Stimulated activated CD8-positive, alpha-beta memory T cell treated with anti-CD3 and anti-CD28 coated beads, Interleukin-12 subunit alpha, Interleukin-12 subunit beta, amount 100 ng/mL, for 24 hours (primary cell): ENCODE measurements around the gene P2RY13.

Experiments used
- DNase-seq: peaks from one replicate; pipeline ENCODE4 v3.0.0-alpha.2; 2020; ENCODE audit errors: extremely low read depth

P2RY13 gene

GRCh38 chr3:151329363-151329762, at the start of gene P2RY13:
Gene P2RY13, minus strand, starts transcription at chr3:151329549. Its CDS starts 21 bp downstream, at chr3:151329528.
- no peak for DNase-seq

DNA sequence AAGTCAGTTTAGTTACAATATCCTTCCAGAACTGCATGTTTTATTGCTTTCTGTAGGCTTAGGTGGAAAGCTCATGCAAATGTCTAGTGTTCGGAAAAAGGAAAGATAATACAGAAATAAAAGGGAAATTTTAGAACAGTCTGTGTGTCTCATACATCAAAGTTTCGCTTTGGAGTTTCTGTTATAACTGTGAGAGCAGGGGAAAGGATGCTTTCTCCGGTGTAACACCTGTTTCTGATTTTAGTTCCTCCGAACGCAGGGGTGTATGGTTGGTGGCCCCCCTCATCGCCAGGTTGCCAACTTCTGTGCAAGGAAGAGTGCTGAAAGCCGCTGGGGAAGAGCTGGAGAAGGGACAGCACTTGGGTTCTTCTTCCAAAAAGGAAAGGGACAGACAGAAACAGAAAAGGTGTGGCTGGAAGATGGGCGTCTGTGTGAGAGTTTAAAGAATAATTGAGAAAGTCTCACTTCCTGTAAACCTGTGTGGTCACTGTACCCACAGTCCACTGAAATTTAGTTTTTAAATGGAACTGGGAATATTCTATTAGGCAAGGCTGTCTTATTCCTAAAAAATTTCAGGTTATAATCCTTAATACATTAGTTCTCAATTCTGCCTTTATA, 48.5 kb upstream of the P2RY13 start:
- DNase-seq = no peak

GRCh38 chr3:151372063-151372820, 42.9 kb upstream of the P2RY13 start:
- no peak for DNase-seq

GRCh38 chr3:151371526-151371925, 42.2 kb upstream of the P2RY13 start:
- DNase-seq = no peak

DNA sequence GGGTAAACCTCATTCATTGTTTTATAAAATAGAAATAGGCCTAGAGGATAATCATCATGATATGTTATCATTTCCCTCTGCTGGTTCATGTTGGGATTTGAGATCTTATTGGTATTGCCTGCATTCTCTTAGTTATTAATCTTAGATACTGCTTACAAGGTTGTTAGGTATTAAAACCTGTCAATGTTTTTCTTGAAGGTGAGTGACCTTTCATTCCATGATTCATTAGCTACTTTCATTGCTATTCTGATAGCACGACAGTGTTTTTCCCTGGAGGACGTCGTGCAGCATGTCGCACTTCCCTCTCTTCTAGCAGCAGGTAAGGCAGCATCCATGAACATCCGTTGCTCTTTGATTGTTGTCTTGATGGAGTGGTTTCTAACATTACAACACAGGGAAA, 38.1 kb upstream of the P2RY13 start:
- DNase-seq = no peak

GRCh38 chr3:151366993-151367392, 37.6 kb upstream of the P2RY13 start:
- no peak for DNase-seq

- DNase-seq = no peak
Measured at GRCh38 chr3:151362751-151363174, 33.4 kb upstream of the P2RY13 start.

- DNase-seq = no peak
Measured at GRCh38 chr3:151357463-151357850, 28.1 kb upstream of the P2RY13 start.

- no peak for DNase-seq
Measured at GRCh38 chr3:151356794-151357462, 27.6 kb upstream of the P2RY13 start.

DNA sequence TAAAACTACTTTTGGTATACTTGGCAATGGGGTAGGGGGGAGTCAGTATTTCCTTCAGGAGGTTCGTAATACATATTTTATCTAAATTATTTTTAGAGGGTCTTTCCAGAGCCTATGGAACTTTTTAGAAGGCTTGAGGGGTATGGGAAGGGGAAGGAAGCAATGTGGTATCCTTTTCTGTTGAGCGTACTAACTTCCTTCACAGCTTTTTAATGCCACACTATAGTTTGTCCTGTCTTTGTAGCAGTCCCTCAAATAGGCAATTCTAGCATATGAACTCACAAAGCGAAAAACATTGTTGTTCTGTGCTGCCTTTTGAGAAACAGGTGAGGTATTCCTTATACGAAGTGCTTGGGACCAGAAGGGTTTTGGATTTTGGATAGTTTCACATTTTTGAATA, 22.3 kb upstream of the P2RY13 start:
- DNase-seq = no peak

GRCh38 chr3:151351219-151351618, 21.9 kb upstream of the P2RY13 start:
- DNase-seq = no peak

- no peak for DNase-seq
Measured at GRCh38 chr3:151350656-151351055, 21.3 kb upstream of the P2RY13 start.

DNA sequence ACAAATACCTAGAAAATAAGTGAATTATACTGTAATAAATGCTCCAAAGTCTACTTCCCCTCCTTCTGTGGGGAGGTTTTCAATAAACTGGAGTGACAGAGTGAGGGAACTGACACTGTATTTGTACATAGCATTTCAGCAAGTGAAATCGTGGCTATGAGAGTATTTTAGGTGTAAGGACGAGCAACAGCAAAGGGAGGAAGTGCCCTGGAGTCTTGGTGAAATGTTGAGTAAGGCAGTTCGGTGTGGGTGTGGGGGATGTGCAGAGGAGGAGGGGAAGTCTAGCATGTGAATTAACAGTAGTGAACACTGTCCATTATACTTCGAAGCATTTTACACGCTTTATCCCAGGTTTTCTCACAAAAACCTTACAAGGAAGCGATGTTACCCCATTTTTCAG, 18.1 kb upstream of the P2RY13 start:
- no peak for DNase-seq

DNA sequence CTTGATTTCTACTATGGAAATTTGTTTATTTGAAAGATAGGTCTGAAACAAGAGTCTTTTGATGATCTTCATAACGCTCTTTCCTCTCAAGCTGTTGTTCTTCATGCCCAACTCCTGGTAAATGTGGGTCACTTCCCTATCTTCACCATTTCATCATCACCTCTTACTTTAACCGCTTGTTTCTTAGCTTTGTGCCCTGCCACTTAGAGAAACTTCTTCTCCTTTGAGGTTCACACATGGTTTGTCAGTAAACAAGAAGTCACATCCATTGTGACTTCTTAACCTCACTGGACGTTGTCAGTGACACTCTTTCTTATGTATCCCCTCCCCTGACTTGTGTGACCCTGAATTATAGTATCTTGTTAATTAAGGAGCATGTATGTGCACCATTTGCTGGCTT, 16.9 kb upstream of the P2RY13 start:
- no peak for DNase-seq

GRCh38 chr3:151345859-151346258, 16.5 kb upstream of the P2RY13 start:
- DNase-seq = no peak

GRCh38 chr3:151331696-151332095, 2.3 kb upstream of the P2RY13 start:
- DNase-seq = no peak

DNA sequence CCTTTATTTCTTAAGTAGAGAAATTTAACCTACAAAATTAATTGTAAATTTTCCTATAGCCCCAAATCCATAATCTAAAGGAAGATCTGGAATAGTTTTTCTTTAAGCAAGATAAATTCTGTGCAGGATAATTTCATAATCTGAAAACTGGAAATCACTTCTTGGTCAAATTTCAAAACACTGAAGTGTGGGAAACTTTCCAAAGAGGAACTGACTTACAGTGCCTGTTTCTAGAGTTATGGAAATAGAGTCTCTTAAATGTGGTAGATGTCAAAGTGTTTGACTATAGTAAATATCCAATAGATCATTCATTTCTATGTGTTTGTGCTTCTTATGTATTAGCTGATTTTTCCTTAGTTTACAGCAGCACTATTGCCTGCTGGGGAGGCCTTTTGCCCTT, 1.6 kb upstream of the P2RY13 start:
- DNase-seq = no peak

DNA sequence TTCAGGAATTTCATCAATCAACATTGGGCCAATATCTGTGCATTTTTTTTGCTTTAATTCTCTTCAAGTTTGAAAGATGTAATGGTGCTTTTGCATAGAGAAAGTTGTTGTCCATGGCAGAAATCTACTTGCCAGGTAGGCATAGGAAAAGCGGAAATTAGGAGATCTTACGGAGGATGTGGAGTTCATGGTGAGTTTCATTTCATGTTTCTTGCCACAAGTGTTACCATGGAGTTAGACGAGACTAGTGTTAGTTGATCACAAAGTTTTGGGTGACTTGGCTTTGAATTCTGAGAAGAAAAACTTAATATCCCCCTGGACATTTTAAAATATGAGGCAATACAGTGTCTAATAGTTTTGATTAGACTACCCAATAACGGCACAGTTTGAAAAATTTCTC, 1.0 kb upstream of the P2RY13 start:
- no peak for DNase-seq

- DNase-seq = no peak
Measured at GRCh38 chr3:151328298-151328995, 902 bp downstream of the P2RY13 start.

DNA sequence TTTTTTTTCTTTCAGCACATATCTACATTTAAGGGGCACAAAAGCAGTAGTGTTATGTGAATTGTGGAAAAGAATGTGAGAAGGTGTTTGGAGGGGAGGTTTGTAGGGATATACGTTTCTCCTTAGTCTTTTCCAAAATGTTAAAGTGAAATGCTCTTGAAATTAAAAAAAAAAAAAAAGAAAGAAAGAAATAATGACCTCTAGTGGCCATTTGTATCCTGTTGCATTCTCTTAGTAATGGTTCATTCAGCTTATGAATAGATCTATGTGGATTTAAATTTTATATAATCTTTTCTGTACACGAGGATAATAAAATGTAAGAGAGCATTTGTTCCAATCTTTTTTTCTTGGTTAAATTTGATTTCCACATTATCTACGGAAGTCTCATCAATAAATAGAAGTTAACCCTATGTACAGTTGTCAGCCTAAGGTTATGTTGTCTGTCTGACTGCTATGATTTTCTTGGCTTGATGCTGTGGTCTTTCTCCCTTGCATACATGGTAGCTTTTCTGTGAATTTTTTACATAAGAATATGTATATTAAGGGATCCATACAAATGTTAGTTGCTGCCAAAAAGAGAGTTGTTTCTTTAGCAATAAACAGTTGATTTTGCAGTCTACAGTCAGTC, 1.7 kb downstream of the P2RY13 start:
- no peak for DNase-seq

DNA sequence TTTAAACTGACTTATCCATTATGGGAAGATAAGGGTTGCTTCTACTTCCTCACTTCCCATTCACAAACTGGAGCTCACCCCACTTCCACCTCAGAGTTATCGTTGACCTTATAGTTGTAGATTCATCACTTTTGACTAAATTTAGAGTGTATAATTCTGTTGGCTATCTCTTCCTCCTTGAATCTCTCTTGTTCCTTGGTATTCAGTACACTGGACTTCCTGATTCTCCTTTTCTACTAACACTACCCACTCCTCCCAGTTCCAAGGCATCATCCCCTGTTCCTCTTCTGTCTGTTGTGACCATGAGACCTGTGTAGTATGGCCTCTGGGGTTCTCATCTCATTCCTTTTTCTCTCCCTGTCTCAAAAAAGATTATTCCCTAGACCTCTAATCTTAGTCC, 6.8 kb downstream of the P2RY13 start:
- no peak for DNase-seq

GRCh38 chr3:151321526-151321925, 7.8 kb downstream of the P2RY13 start:
- no peak for DNase-seq
